HCT116 (cell line): ENCODE measurements around the gene PAX9. TPM values are rescaled to one million over a fixed set of nuclear protein-coding genes. Genes with fewer than 3 reads are reported as not detected.

Experiments used
- ATAC-seq: fragments of 200-7000 bp; cut with Tn5 transposase; 2 replicates; pipeline ENCODE4 v1.9.1; 2020; ENCODE audit warnings: mild to moderate bottlenecking, moderate library complexity
- BruUV-seq: library from RNA; stranded (reverse); fragments of 400-500 nt; replicated peaks from 2 replicates; lab custom pipeline; 2021; lab: Mats Ljungman, UMichigan
- CTCF ChIA-PET: fragments of 300-600 bp; sonication (Branson Sonifier 250); formaldehyde crosslinking; loops from one replicate; lab custom pipeline; 2021; ENCODE audit warnings: antibody characterized with exemption; lab: Charles Lee
- POLR2A ChIA-PET: fragments of 300-600, 350-600 bp; sonication (Branson Sonifier 250); formaldehyde crosslinking; loops from one replicate; lab custom pipeline; 2021; ENCODE audit warnings: antibody characterized with exemption; lab: Charles Lee
- RAD21 ChIA-PET, 2 experiments: fragments of 300-600 bp; sonication (Branson Sonifier 250); formaldehyde crosslinking; loops; one replicate each; lab custom pipeline; 2023; ENCODE audit warnings: low total read pairs in 2 of 2; ENCODE audit not compliant: uncharacterized antibody in 2 of 2, unreplicated experiment in 2 of 2, low non-redundant PET in 1 of 2; lab: Charles Lee
- DNase-seq: peaks from one replicate; pipeline ENCODE4 v3.0.0-alpha.2; 2010; ENCODE audit warnings: low read depth, low spot score
- H2AFZ ChIP-seq: fragments of 200-600 bp; shearing (Covaris generic), sonication (generic); 2 replicates; pipeline ENCODE4 v1.6.1; 2017; ENCODE audit warnings: low read depth, mixed run types, mixed read lengths, antibody characterized with exemption, low read length; ENCODE audit not compliant: poor library complexity, severe bottlenecking
- H3K27ac ChIP-seq: 2 replicates; pipeline ENCODE4 v1.5.1; 2012; ENCODE audit warnings: low read depth, low read length
- H3K27me3 ChIP-seq: fragments of 200-600 bp; sonication (generic); 2 replicates; pipeline ENCODE4 v1.6.1; 2016; ENCODE audit warnings: mixed run types, low read length, mixed read lengths; ENCODE audit not compliant: insufficient read depth
- H3K36me3 ChIP-seq, 2 experiments: fragments of 200-500 bp in 1 of 2; fragments of 200-600 bp in 1 of 2; sonication (Bioruptor generic) in 1 of 2; sonication (generic) in 1 of 2; 2 replicates each; pipeline versions ENCODE4 v1.5.1 to v1.6.1; 2014 to 2016; ENCODE audit warnings: low read length in 2 of 2, inconsistent platforms in 1 of 2, mixed read lengths in 1 of 2, mixed run types in 1 of 2; ENCODE audit not compliant: insufficient read depth in 2 of 2, control insufficient read depth in 1 of 2
- H3K4me1 ChIP-seq, 2 experiments: fragments of 200-600 bp in 1 of 2; sonication (generic) in 1 of 2; 2 replicates each; pipeline versions ENCODE4 v1.5.1 to v1.6.1; 2012 to 2017; ENCODE audit warnings: low read length in 2 of 2, inconsistent platforms in 1 of 2, mild to moderate bottlenecking in 1 of 2, mixed read lengths in 1 of 2, mixed run types in 1 of 2, moderate library complexity in 1 of 2; ENCODE audit not compliant: insufficient read depth in 2 of 2, control insufficient read depth in 1 of 2
- H3K4me2 ChIP-seq: fragments of 200-600 bp; sonication (generic); 2 replicates; pipeline ENCODE4 v1.6.1; 2017; ENCODE audit warnings: mixed run types, low read length, mixed read lengths
- H3K4me3 ChIP-seq, 2 experiments: fragments of 200-600 bp in 1 of 2; sonication (generic) in 1 of 2; replicated peaks in 1 of 2; 2 replicates each; pipeline ENCODE4 v1.5.1; 2011 to 2016; ENCODE audit warnings: low read length in 2 of 2, control low read depth in 1 of 2, low read depth in 1 of 2, mild to moderate bottlenecking in 1 of 2, mixed read lengths in 1 of 2, mixed run types in 1 of 2
- H3K79me2 ChIP-seq: fragments of 200-600 bp; sonication (generic); 2 replicates; pipeline ENCODE4 v1.6.1; 2017; ENCODE audit warnings: mild to moderate bottlenecking, mixed run types, low read length, moderate library complexity, mixed read lengths; ENCODE audit not compliant: insufficient read depth
- H3K9ac ChIP-seq: fragments of 200-600 bp; sonication (generic); 2 replicates; pipeline ENCODE4 v1.6.1; 2016; ENCODE audit warnings: low read length, mixed read lengths
- H3K9me2 ChIP-seq: fragments of 200-600 bp; sonication (generic), shearing (Covaris generic); 2 replicates; pipeline ENCODE4 v1.6.1; 2017; ENCODE audit warnings: mixed run types, mild to moderate bottlenecking, moderate library complexity; ENCODE audit not compliant: insufficient read depth
- H3K9me3 ChIP-seq, 2 experiments: fragments of 200-500 bp in 1 of 2; fragments of 200-600 bp in 1 of 2; sonication (Bioruptor generic) in 1 of 2; sonication (generic) in 1 of 2; 2 replicates each; pipeline ENCODE4 v1.6.1; 2014 to 2017; ENCODE audit warnings: low read length in 2 of 2, mixed read lengths in 2 of 2, inconsistent platforms in 1 of 2, low read depth in 1 of 2, mild to moderate bottlenecking in 1 of 2, mixed run types in 1 of 2, moderate library complexity in 1 of 2; ENCODE audit not compliant: control insufficient read depth in 1 of 2, insufficient read depth in 1 of 2
- H4K20me1 ChIP-seq: fragments of 200-600 bp; sonication (generic), shearing (Covaris generic); 2 replicates; pipeline ENCODE4 v1.6.1; 2017; ENCODE audit warnings: mixed run types, mild to moderate bottlenecking, moderate library complexity; ENCODE audit not compliant: insufficient read depth
- CBX3 ChIP-seq: IDR thresholded peaks from 2 replicates; pipeline ENCODE4 v1.6.1; 2012; ENCODE audit warnings: low read depth
- CEBPB ChIP-seq: IDR thresholded peaks from 2 replicates; pipeline ENCODE4 v1.6.1; 2012; ENCODE audit warnings: low read depth
- EGR1 ChIP-seq: IDR thresholded peaks from 2 replicates; pipeline ENCODE4 v1.6.1; 2012; ENCODE audit warnings: low read depth
- ELF1 ChIP-seq: IDR thresholded peaks from 2 replicates; pipeline ENCODE4 v1.6.1; 2012; ENCODE audit warnings: low read depth, borderline replicate concordance
- EZH2 ChIP-seq: fragments of 200-600 bp; sonication (generic); IDR thresholded peaks from 2 replicates; pipeline ENCODE4 v1.6.1; 2017; ENCODE audit warnings: antibody characterized with exemption, mixed run types
- EZH2phosphoT487 ChIP-seq: fragments of 200-600 bp; IDR thresholded peaks from 2 replicates; pipeline ENCODE4 v1.6.1; 2018; ENCODE audit warnings: antibody characterized with exemption, borderline replicate concordance
- FOSL1 ChIP-seq: IDR thresholded peaks from 2 replicates; pipeline ENCODE4 v1.6.1; 2012; ENCODE audit warnings: low read depth
- JUND ChIP-seq: IDR thresholded peaks from 2 replicates; pipeline ENCODE4 v1.6.1; 2012
- POLR2A ChIP-seq: IDR thresholded peaks from 2 replicates; pipeline ENCODE4 v1.7.0; 2011; ENCODE audit warnings: borderline replicate concordance; ENCODE audit not compliant: insufficient read depth, insufficient read length; ENCODE audit errors: extremely low read depth
- POLR2AphosphoS5 ChIP-seq: IDR thresholded peaks from 2 replicates; pipeline ENCODE4 v1.6.1; 2011; ENCODE audit warnings: mild to moderate bottlenecking, low read depth, low read length, moderate library complexity
- RAD21 ChIP-seq: IDR thresholded peaks from 2 replicates; pipeline ENCODE4 v1.6.1; 2012; ENCODE audit warnings: low read depth, mild to moderate bottlenecking
- SIN3A ChIP-seq: IDR thresholded peaks from 2 replicates; pipeline ENCODE4 v1.6.1; 2012; ENCODE audit warnings: low read depth
- SRF ChIP-seq: IDR thresholded peaks from 2 replicates; pipeline ENCODE4 v1.6.1; 2012; ENCODE audit warnings: low read depth
- TCF7L2 ChIP-seq: IDR thresholded peaks from 2 replicates; pipeline ENCODE4 v1.7.0; 2011; ENCODE audit warnings: borderline replicate concordance, inconsistent platforms; ENCODE audit not compliant: insufficient read depth, insufficient read length; ENCODE audit errors: extremely low read depth
- YY1 ChIP-seq: IDR thresholded peaks from 2 replicates; pipeline ENCODE4 v1.6.1; 2011; ENCODE audit warnings: low read length, low read depth, moderate library complexity, mild to moderate bottlenecking; ENCODE audit not compliant: insufficient replicate concordance; ENCODE audit errors: extremely low read depth
- ZBTB33 ChIP-seq: IDR thresholded peaks from 2 replicates; pipeline ENCODE4 v1.6.1; 2011; ENCODE audit warnings: mild to moderate bottlenecking, low read length, moderate library complexity; ENCODE audit not compliant: insufficient replicate concordance; ENCODE audit errors: extremely low read depth
- ZFX ChIP-seq: fragments of 450-650 bp; IDR thresholded peaks from 2 replicates; pipeline ENCODE4 v1.6.1; 2017
- intact Hi-C: fragments of 100-400 bp; cut with micrococcal nuclease; formaldehyde crosslinking; loops from 2 replicates; pipeline ENCODE4 v1.10.0; 2022
- total RNA-seq: library from RNA; stranded (reverse); gene quantifications from one replicate; pipeline ENCODE4 v1.2.1, GENCODE V29; 2021; ENCODE audit not compliant: unreplicated experiment
- TF ChIP-seq, protein P1 (sequence below): IDR thresholded peaks from 2 replicates; pipeline ENCODE4 v1.6.1; 2012
- TF ChIP-seq, protein P2 (sequence below), 3 experiments: fragments of 200-600 bp in 1 of 3; sonication (generic) in 1 of 3; IDR thresholded peaks in 2 of 3; conservative IDR thresholded peaks in 1 of 3; 2 replicates each; pipeline ENCODE4 v1.5.1; 2012 to 2017; ENCODE audit warnings: low read depth in 2 of 3, low read length in 2 of 3, antibody characterized with exemption in 1 of 3, borderline replicate concordance in 1 of 3, control low read depth in 1 of 3, mild to moderate bottlenecking in 1 of 3, mixed read lengths in 1 of 3, mixed run types in 1 of 3, moderate library complexity in 1 of 3; ENCODE audit not compliant: insufficient read depth in 1 of 3
- TF ChIP-seq, protein P3 (sequence below): IDR thresholded peaks from 2 replicates; pipeline ENCODE4 v1.6.1; 2012

The PAX9 gene
- total RNA-seq, 1 experiment from 2014 or later: 5.2 TPM

DNA sequence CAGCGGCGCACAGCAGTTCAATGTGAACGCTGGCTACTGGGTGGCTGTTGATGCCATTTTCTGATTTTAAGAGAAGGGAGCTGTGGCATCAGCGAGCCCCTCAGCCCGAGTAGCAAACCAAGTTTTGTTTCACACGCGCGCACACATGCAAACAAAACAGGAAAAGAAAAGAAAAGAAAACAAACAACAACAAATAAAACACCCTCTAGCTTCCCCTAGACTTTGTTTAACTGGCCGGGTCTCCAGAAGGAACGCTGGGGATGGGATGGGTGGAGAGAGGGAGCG lies 540 bp downstream of the PAX9 start:
- TF ChIP-seq, protein P1, sequence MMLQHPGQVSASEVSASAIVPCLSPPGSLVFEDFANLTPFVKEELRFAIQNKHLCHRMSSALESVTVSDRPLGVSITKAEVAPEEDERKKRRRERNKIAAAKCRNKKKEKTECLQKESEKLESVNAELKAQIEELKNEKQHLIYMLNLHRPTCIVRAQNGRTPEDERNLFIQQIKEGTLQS: no peak
- TF ChIP-seq RAD21 (no peak), CBX3 (no peak), SIN3A (no peak), FOSL1 (no peak), POLR2AphosphoS5 (no peak), YY1 (no peak), SRF (no peak), ZFX (no peak), POLR2A (no peak), EGR1 (no peak), ZBTB33 (no peak), EZH2phosphoT487 (no peak), CEBPB (no peak), JUND (no peak), ELF1 (no peak), TCF7L2 (no peak), EZH2 (no peak)
- TF ChIP-seq, protein P2, sequence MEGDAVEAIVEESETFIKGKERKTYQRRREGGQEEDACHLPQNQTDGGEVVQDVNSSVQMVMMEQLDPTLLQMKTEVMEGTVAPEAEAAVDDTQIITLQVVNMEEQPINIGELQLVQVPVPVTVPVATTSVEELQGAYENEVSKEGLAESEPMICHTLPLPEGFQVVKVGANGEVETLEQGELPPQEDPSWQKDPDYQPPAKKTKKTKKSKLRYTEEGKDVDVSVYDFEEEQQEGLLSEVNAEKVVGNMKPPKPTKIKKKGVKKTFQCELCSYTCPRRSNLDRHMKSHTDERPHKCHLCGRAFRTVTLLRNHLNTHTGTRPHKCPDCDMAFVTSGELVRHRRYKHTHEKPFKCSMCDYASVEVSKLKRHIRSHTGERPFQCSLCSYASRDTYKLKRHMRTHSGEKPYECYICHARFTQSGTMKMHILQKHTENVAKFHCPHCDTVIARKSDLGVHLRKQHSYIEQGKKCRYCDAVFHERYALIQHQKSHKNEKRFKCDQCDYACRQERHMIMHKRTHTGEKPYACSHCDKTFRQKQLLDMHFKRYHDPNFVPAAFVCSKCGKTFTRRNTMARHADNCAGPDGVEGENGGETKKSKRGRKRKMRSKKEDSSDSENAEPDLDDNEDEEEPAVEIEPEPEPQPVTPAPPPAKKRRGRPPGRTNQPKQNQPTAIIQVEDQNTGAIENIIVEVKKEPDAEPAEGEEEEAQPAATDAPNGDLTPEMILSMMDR (IDR thresholded peaks at IDR 0.05 in 2 of 3, conservative IDR thresholded peaks at IDR 0.05 in 1 of 3; ENCODE audit: borderline replicate concordance in 1 of 3, insufficient read depth in 1 of 3, low read depth in 2 of 3, low read length in 2 of 3): no peak
- TF ChIP-seq, protein P3, sequence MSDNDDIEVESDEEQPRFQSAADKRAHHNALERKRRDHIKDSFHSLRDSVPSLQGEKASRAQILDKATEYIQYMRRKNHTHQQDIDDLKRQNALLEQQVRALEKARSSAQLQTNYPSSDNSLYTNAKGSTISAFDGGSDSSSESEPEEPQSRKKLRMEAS: no peak
- Histone ChIP-seq H3K27me3 (no peaks in the 10 kb centered on the region), H3K9me3 (no peaks in the 10 kb centered on the region), H3K4me1 (peaks cover 4 to 10% of the 10 kb centered on the region in 2 experiments; a peak in 1 of 4 replicates), H3K27ac (no peak overlapping the region), H3K79me2 (no peaks in the 10 kb centered on the region), H3K4me2 (peak overlapping the region; percentile 73), H4K20me1 (no peaks in the 10 kb centered on the region), H3K4me3 (peak overlapping the region; percentile 71 to 80), H3K9me2 (no peaks in the 10 kb centered on the region), H3K36me3 (peaks cover 0 to 3% of the 10 kb centered on the region in 2 experiments; a peak in 2 of 4 replicates), H3K9ac (peak overlapping the region; percentile 61), H2AFZ (peak overlapping the region; percentile 87)
- POLR2A ChIA-PET: interaction anchor here (0.6 kb wide), 1 partner anchor 103 kb away, joined by 4 read pairs; no protein-coding TSS in a partner anchor
- intact Hi-C loops: no loop called here
- RAD21 ChIA-PET: no interaction called here
- BruUV-seq: no TSS peak
- DNase-seq (no peak), ATAC-seq (no peak)
- CTCF ChIA-PET: interaction anchor here (1.0 to 1.1 kb wide), 3 partner anchors 12 to 280 kb away, joined by 3 to 7 read pairs (median 3); no protein-coding TSS in a partner anchor
